Effector memory CD8-positive, alpha-beta T cell (primary cell): Measurements from ENCODE around the gene LRRC8B.

Source experiments
- ATAC-seq: fragments of 150-1000 bp; cut with Tn5 transposase; replicated peaks from 2 replicates; pipeline ENCODE4 v1.10.0; 2021; ENCODE audit warnings: mild to moderate bottlenecking, moderate library complexity
- DNase-seq, 3 experiments: peaks; one replicate each; pipeline ENCODE4 v3.0.0; 2021
- H3K27ac Mint-ChIP-seq, 2 donors: one replicate each; pipeline ENCODE4 v1.8.0; 2022; ENCODE audit warnings: mild to moderate bottlenecking in 2 of 2, mixed read lengths in 2 of 2, moderate library complexity in 2 of 2
- H3K27me3 Mint-ChIP-seq, 2 donors: one replicate each; pipeline ENCODE4 v1.8.0; 2022; ENCODE audit warnings: mixed read lengths in 2 of 2
- H3K36me3 Mint-ChIP-seq: one replicate; pipeline ENCODE4 v1.8.0; 2022; ENCODE audit warnings: mild to moderate bottlenecking, moderate library complexity, mixed read lengths; ENCODE audit not compliant: insufficient read depth
- H3K4me1 Mint-ChIP-seq, 2 donors: one replicate each; pipeline ENCODE4 v1.8.0; 2022; ENCODE audit warnings: low read depth in 2 of 2, mixed read lengths in 2 of 2
- H3K4me3 Mint-ChIP-seq, 2 donors: one replicate each; pipeline ENCODE4 v1.8.0; 2022; ENCODE audit warnings: mild to moderate bottlenecking in 2 of 2, mixed read lengths in 2 of 2, moderate library complexity in 2 of 2
- H3K9me3 Mint-ChIP-seq, 2 donors: one replicate each; pipeline ENCODE4 v1.8.0; 2022; ENCODE audit warnings: mixed read lengths in 2 of 2

The LRRC8B gene

GRCh38 chr1:89565521-89565920 lies 40.9 kb downstream of the LRRC8B start:
- Mint-ChIP-seq H3K27me3 (no peaks in the 10 kb centered on the region), H3K9me3 (no peaks in the 10 kb centered on the region), H3K4me1 (peaks cover 0 to 7% of the 10 kb centered on the region in 2 donors), H3K36me3 (peaks cover 8% of the 10 kb centered on the region), H3K4me3 (no peak overlapping the region), H3K27ac (no peak overlapping the region)
- ATAC-seq (no peak), DNase-seq (no peak)

- ATAC-seq (no peak), DNase-seq (no peak)
- Mint-ChIP-seq H3K27ac (no peak overlapping the region), H3K27me3 (no peaks in the 10 kb centered on the region), H3K36me3 (peaks cover 8% of the 10 kb centered on the region), H3K9me3 (no peaks in the 10 kb centered on the region), H3K4me1 (peaks cover 0 to 7% of the 10 kb centered on the region in 2 donors), H3K4me3 (no peak overlapping the region)
Observed at GRCh38 chr1:89566761-89567174, 42.1 kb downstream of the LRRC8B start.

GRCh38 chr1:89567797-89568196 lies 43.2 kb downstream of the LRRC8B start:
- Mint-ChIP-seq H3K36me3 (peaks cover 8% of the 10 kb centered on the region), H3K27me3 (no peaks in the 10 kb centered on the region), H3K27ac (peak overlapping the region in 1 of 2 donors; percentile 4), H3K9me3 (no peaks in the 10 kb centered on the region), H3K4me1 (peaks cover 0 to 3% of the 10 kb centered on the region in 2 donors), H3K4me3 (no peak overlapping the region)
- no peak for DNase-seq
- ATAC-seq: no peak

DNA sequence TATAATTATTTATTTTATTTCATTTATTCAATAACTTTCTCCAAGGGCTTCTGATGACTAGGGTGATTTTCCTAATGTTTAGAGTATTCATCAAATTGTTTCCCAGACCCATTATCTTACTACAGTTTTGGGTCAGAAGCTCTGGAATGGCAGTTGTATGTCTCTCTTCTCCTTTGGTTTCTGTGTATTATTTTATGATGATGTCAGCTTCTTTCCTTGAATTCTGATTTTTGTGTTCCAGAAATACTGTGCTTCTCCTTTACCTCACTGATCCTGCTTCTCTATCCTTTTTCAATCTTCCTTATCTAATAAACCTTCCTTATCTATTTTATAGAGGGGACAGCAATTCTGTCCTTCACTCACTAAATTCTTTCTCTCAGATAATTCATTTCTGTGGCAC lies 48.8 kb downstream of the LRRC8B start:
- ATAC-seq (no peak), DNase-seq (no peak)
- Mint-ChIP-seq H3K36me3 (peaks cover 8% of the 10 kb centered on the region), H3K27me3 (no peaks in the 10 kb centered on the region), H3K27ac (no peak overlapping the region), H3K4me1 (no peaks in the 10 kb centered on the region), H3K9me3 (no peaks in the 10 kb centered on the region), H3K4me3 (no peak overlapping the region)

DNA sequence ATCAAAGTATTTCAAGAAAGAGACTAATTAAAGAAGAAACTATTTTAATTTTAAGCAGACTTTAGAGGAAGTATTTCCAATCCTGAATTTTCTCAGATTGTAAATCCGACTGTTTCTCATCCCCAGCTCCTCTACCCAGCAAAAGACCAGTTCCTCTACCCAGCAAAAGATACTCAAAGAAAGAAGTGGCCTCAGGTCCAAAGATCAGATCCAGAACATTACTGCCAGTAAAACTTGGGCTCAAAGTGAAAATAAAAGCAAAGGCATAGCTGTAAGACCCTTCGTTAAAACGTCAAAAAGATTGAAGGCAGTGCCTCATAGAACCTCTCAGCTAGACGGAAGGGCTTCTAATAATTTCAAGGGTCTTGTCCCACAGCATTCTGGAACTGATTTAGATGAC lies 50.0 kb downstream of the LRRC8B start:
- no peak for DNase-seq
- H3K36me3 Mint-ChIP-seq: peaks cover 4% of the 10 kb centered on the region

DNA sequence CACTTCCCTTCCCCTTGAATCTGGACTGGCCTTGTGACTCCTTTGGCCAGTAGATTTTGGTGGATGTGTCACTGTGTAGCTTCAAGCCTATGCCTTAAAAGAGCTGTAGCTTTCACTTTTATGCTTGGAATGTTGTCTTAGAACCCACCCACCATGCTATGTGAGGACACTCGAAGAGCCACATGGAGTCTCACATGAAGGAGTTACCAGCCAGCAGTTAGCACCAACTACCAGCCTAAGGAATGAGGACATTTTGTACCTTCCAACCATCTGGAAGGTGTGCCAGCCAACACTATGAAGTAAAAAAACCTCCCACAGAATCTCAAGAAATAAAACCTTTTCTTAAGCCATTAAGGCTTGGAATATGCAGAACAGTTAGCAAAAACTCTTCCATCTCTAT lies 50.6 kb downstream of the LRRC8B start:
- Mint-ChIP-seq H3K36me3 (peaks cover 6% of the 10 kb centered on the region), H3K27me3 (no peaks in the 10 kb centered on the region), H3K4me3 (no peak overlapping the region), H3K27ac (no peak overlapping the region), H3K9me3 (no peaks in the 10 kb centered on the region), H3K4me1 (no peaks in the 10 kb centered on the region)
- no peak for DNase-seq
- ATAC-seq: no peak

More for the DNA sequence above, 50.0 kb downstream of the LRRC8B start:
- Mint-ChIP-seq H3K4me3 (no peak overlapping the region), H3K9me3 (no peaks in the 10 kb centered on the region), H3K27ac (no peak overlapping the region), H3K27me3 (no peaks in the 10 kb centered on the region), H3K4me1 (no peaks in the 10 kb centered on the region)
- no peak for ATAC-seq

DNA sequence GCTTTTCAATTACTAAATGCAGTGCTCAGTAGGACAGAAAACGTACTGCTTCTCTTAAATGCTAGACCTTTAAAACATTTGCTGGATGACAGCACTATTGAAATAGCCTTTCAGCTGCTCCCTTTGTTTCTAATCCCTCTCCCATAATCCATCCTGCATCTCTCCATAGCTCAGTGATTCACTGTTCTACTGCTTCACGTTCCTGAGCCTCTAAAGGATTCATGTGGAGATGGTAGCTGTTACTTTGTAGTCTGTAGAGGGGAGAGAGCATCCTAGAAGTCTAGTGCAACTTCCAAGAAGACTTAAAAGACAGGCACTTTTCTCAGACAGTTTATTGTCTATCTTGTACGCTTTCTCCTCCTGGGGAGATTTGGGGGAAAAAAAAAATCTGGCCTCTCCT lies 51.4 kb downstream of the LRRC8B start:
- Mint-ChIP-seq H3K36me3 (peaks cover 4% of the 10 kb centered on the region), H3K4me1 (no peaks in the 10 kb centered on the region), H3K27me3 (no peaks in the 10 kb centered on the region), H3K9me3 (no peaks in the 10 kb centered on the region), H3K4me3 (no peak overlapping the region), H3K27ac (no peak overlapping the region)
- DNase-seq (no peak), ATAC-seq (no peak)

GRCh38 chr1:89578151-89578550 lies 53.5 kb downstream of the LRRC8B start:
- H3K4me3 Mint-ChIP-seq: no peak overlapping the region
- no peaks in the 10 kb centered on the region for H3K9me3 Mint-ChIP-seq
- H3K27me3 Mint-ChIP-seq: no peaks in the 10 kb centered on the region
- H3K4me1 Mint-ChIP-seq: no peaks in the 10 kb centered on the region
- ATAC-seq (no peak), DNase-seq (no peak)
- no peak overlapping the region for H3K27ac Mint-ChIP-seq
- peaks cover 9% of the 10 kb centered on the region for H3K36me3 Mint-ChIP-seq

GRCh38 chr1:89578946-89579684 lies 54.5 kb downstream of the LRRC8B start:
- DNase-seq (no peak), ATAC-seq (no peak)
- H3K27me3 Mint-ChIP-seq: no peaks in the 10 kb centered on the region
- no peaks in the 10 kb centered on the region for H3K4me1 Mint-ChIP-seq
- no peak overlapping the region for H3K4me3 Mint-ChIP-seq
- no peaks in the 10 kb centered on the region for H3K9me3 Mint-ChIP-seq
- peaks cover 16% of the 10 kb centered on the region for H3K36me3 Mint-ChIP-seq
- no peak overlapping the region for H3K27ac Mint-ChIP-seq

DNA sequence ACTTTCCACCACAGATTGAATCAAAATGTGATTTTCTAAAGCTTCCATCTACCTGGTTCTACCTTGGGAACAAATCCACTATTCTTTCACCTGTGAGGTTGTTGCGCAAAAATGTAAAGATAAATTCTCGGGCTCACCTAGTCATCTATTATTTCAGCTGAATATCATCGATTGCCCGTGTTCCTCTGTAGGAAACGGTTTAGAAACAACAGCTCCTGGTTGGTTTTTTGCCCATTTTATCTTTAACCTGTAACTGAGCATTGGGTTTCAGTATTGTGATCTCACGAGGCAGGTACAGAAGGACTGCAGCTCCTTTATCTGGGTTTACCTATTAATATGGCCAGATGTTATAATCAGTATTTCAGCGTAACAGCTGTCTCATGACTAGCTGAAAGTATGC lies 55.4 kb downstream of the LRRC8B start:
- no peak for DNase-seq
- Mint-ChIP-seq H3K9me3 (no peaks in the 10 kb centered on the region), H3K27me3 (no peaks in the 10 kb centered on the region)

DNA sequence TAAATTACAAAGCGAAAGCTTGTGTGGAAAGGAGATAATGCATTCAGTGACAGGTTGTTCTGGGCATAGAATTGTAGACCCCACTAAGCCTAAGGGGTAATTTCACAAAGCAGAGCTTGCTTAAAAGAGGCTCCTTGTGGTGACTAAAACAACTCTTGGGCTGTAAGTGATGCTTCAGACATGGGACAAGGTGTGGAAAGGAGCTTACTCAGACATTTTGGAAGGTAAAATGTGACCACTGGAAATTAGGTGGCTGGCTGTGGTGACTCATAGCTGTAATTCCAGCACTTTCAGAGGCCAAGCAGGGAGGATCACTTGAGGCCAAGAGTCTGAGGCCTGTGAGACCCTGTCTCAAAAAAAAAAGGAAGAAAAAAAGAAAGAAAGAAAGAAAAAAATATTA lies 57.2 kb downstream of the LRRC8B start:
- no peak overlapping the region for H3K27ac Mint-ChIP-seq
- no peak for ATAC-seq

More for the DNA sequence above, 55.4 kb downstream of the LRRC8B start:
- Mint-ChIP-seq H3K4me1 (no peaks in the 10 kb centered on the region), H3K4me3 (no peak overlapping the region), H3K27ac (no peak overlapping the region), H3K36me3 (peaks cover 20% of the 10 kb centered on the region)
- ATAC-seq: no peak

DNA sequence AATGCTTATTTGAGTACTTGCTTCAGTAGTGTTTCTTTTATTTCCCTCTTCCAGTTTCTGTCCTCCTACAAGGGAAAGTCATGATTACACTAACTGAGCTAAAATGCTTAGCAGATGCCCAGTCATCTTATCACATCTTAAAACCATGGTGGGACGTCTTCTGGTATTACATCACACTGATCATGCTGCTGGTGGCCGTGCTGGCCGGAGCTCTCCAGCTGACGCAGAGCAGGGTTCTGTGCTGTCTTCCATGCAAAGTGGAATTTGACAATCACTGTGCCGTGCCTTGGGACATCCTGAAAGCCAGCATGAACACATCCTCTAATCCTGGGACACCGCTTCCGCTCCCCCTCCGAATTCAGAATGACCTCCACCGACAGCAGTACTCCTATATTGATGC lies 57.9 kb downstream of the LRRC8B start:
- H3K36me3 Mint-ChIP-seq: peaks cover 28% of the 10 kb centered on the region
- no peak overlapping the region for H3K4me3 Mint-ChIP-seq
- peaks cover 0 to 4% of the 10 kb centered on the region in 2 donors for H3K4me1 Mint-ChIP-seq
- no peak for ATAC-seq
- H3K27me3 Mint-ChIP-seq: no peaks in the 10 kb centered on the region
- peak overlapping the region in 1 of 2 donors; percentile 78 for H3K27ac Mint-ChIP-seq
- no peak for DNase-seq
- no peaks in the 10 kb centered on the region for H3K9me3 Mint-ChIP-seq

More for the DNA sequence above, 57.2 kb downstream of the LRRC8B start:
- peaks cover 28% of the 10 kb centered on the region for H3K36me3 Mint-ChIP-seq
- H3K27me3 Mint-ChIP-seq: no peaks in the 10 kb centered on the region
- H3K4me3 Mint-ChIP-seq: no peak overlapping the region
- peaks cover 0 to 2% of the 10 kb centered on the region in 2 donors for H3K4me1 Mint-ChIP-seq
- no peaks in the 10 kb centered on the region for H3K9me3 Mint-ChIP-seq
- DNase-seq: no peak

DNA sequence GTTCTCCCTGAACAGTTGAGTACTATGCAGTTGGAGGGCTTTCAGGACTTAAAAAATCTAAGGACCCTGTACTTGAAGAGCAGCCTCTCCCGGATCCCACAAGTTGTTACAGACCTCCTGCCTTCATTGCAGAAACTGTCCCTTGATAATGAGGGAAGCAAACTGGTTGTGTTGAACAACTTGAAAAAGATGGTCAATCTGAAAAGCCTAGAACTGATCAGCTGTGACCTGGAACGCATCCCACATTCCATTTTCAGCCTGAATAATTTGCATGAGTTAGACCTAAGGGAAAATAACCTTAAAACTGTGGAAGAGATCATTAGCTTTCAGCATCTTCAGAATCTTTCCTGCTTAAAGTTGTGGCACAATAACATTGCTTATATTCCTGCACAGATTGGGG lies 59.6 kb downstream of the LRRC8B start:
- Mint-ChIP-seq H3K27me3 (no peaks in the 10 kb centered on the region), H3K9me3 (no peaks in the 10 kb centered on the region), H3K4me3 (no peak overlapping the region), H3K36me3 (peaks cover 28% of the 10 kb centered on the region), H3K4me1 (peaks cover 0 to 4% of the 10 kb centered on the region in 2 donors), H3K27ac (no peak overlapping the region)
- ATAC-seq (no peak), DNase-seq (no peak)

GRCh38 chr1:89584781-89585180 lies 60.2 kb downstream of the LRRC8B start:
- Mint-ChIP-seq H3K9me3 (no peaks in the 10 kb centered on the region), H3K4me3 (no peak overlapping the region), H3K27ac (no peak overlapping the region), H3K27me3 (no peaks in the 10 kb centered on the region), H3K4me1 (peaks cover 1 to 4% of the 10 kb centered on the region in 2 donors), H3K36me3 (peaks cover 28% of the 10 kb centered on the region)
- ATAC-seq (no peak), DNase-seq (no peak)
